ENCODE results near the gene CA12. TPM values are rescaled to one million over a fixed set of nuclear protein-coding genes. Genes with fewer than 3 reads are reported as not detected.

The CA12 gene
- total and polyA plus RNA-seq, 11 donors = 0.04 to 5.2 (median 0.25) TPM; not detected in 3

- no peaks in the 10 kb centered on the region for H3K36me3 ChIP-seq
- H3K27ac ChIP-seq = no peak overlapping the region
- no peak overlapping the region for H3K4me3 ChIP-seq
- ATAC-seq = no peak
- WGBS, 4 donors = 81 to 89% (median 86%) methylated on average over 3 of the region's 3 CpGs
- peaks cover 0 to 4% (median 0%) of the 10 kb centered on the region in 9 donors for H3K27me3 ChIP-seq
- H3K9me3 ChIP-seq = no peaks in the 10 kb centered on the region
- no peak for DNase-seq
- no peaks in the 10 kb centered on the region for H3K4me1 ChIP-seq
- TF ChIP-seq CTCF (IDR thresholded peaks at IDR 0.05) = no peak
- TF ChIP-seq POLR2A (IDR thresholded peaks at IDR 0.05) = no peak
- intact Hi-C loops (cut with DNase I) = no loop called here
These were observed 40.8 kb downstream of the CA12 start for GRCh38 chr15:63340878-63341277.

GRCh38 chr15:63340353-63340752 lies 41.3 kb downstream of the CA12 start:
- Histone ChIP-seq H3K27ac (no peak overlapping the region), H3K4me1 (no peaks in the 10 kb centered on the region), H3K9me3 (no peaks in the 10 kb centered on the region), H3K4me3 (no peak overlapping the region), H3K36me3 (no peaks in the 10 kb centered on the region), H3K27me3 (peaks cover 0 to 4% (median 0%) of the 10 kb centered on the region in 9 donors)
- TF ChIP-seq POLR2A (IDR thresholded peaks at IDR 0.05) (no peak), CTCF (IDR thresholded peaks at IDR 0.05) (no peak)
- WGBS, 4 donors = 70 to 87% (median 76%) methylated on average over 7 to 8 of the region's 8 CpGs
- intact Hi-C loops (cut with DNase I) = no loop called here
- DNase-seq = no peak
- no peak for ATAC-seq

- Histone ChIP-seq H3K9me3 (no peaks in the 10 kb centered on the region), H3K4me1 (no peaks in the 10 kb centered on the region), H3K27me3 (peaks cover 0 to 4% (median 0%) of the 10 kb centered on the region in 9 donors), H3K27ac (no peak overlapping the region), H3K4me3 (no peak overlapping the region), H3K36me3 (no peaks in the 10 kb centered on the region)
- TF ChIP-seq CTCF (IDR thresholded peaks at IDR 0.05) (no peak), POLR2A (IDR thresholded peaks at IDR 0.05) (no peak)
- 36 to 77% (median 56%) methylated on average over 1 of the region's 1 CpG for WGBS, 4 donors
- ATAC-seq (no peak), DNase-seq (no peak)
- intact Hi-C loops (cut with DNase I) = no loop called here
These were observed 41.8 kb downstream of the CA12 start for GRCh38 chr15:63339836-63340235.

GRCh38 chr15:63339006-63339766 lies 42.5 kb downstream of the CA12 start:
- intact Hi-C loops (cut with DNase I) = no loop called here
- TF ChIP-seq CTCF (IDR thresholded peaks at IDR 0.05) (no peak), POLR2A (IDR thresholded peaks at IDR 0.05) (no peak)
- no peak overlapping the region for H3K4me3 ChIP-seq
- H3K27me3 ChIP-seq = peaks cover 0 to 4% (median 0%) of the 10 kb centered on the region in 9 donors
- no peaks in the 10 kb centered on the region for H3K9me3 ChIP-seq
- DNase-seq = no peak
- no peak overlapping the region for H3K27ac ChIP-seq
- WGBS, 4 donors = 89 to 96% (median 93%) methylated on average over 8 to 10 of the region's 10 CpGs
- ATAC-seq = no peak
- no peaks in the 10 kb centered on the region for H3K4me1 ChIP-seq
- no peaks in the 10 kb centered on the region for H3K36me3 ChIP-seq
